Suprapubic skin (tissue), 3 donors: ENCODE results near the gene GJA5.

Experiments used
- CTCF ChIP-seq, 2 donors: fragments of 200-600 bp in 1 of 2; fragments of 450-650 bp in 1 of 2; sonication (generic) in 1 of 2; IDR thresholded peaks; one replicate each; pipeline ENCODE4 v1.5.1; 2016 to 2019; ENCODE audit warnings: antibody characterized with exemption in 2 of 2, mild to moderate bottlenecking in 1 of 2, moderate library complexity in 1 of 2
- EP300 ChIP-seq: sonication (generic); formaldehyde crosslinking; IDR thresholded peaks from one replicate; pipeline ENCODE4 v1.6.1; 2017; ENCODE audit warnings: antibody characterized with exemption

- TF ChIP-seq CTCF (IDR thresholded peaks at IDR 0.05) (no peak), EP300 (no peak)
Observed at GRCh38 chr1:147719711-147720225, 40.6 kb downstream of the GJA5 start.
